Measurements from ENCODE around the gene OXSM. TPM values are rescaled to one million over a fixed set of nuclear protein-coding genes. Genes with fewer than 3 reads are reported as not detected.
A peak's percentile ranks its signal among the peaks of the same experiment; 100 is the strongest.

OXSM gene
- total RNA-seq, 1 donor from 2014 or later: 5.9 TPM

DNA sequence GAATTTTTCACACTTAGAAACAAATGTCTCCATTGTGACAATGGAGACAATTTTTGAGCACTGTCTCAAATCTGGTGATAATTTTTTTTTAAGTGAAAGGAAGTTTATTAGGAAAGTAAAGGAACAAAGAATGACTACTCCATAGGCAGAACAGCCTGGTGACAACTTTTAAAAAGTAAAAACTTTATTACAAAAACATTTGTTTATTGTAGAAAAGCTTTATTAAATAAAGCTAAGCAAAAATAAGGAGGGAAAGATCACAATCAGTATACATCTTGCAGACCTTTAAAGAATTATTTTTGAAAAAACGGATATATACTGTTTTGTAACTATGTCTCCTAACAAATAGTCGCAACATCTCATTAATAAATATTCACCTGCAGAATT lies 688 bp upstream of the OXSM start:
- peak overlapping the region; percentile 81 for H3K27ac ChIP-seq
- intact Hi-C loops (cut with DNase I): loop anchor here (10.0 kb wide), 1 partner anchor 124 kb away; the partner anchor contains the start of gene TOP2B

DNA sequence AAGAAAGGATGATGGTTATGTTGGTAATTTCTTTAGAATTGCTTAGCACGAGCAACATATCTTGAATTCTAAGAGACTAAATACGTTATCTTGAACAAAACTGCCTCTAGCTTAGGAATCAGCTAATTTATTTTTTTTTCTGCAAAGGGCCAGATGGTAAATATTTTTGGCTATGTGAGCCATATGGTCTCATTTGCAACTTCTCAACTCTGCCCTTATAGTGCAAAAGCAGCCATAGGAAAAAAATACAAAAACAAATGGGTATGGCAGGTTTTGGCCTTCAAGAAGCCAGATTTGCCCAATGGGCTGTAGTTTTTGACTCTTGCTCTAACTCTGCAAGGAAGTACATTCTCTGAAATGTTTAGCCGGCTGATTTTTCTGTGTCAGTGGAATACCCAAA lies 11.9 kb downstream of the OXSM start:
- Histone ChIP-seq H3K27ac (no peak overlapping the region), H3K4me3 (no peak overlapping the region), H3K9me3 (no peaks in the 10 kb centered on the region), H3K27me3 (no peaks in the 10 kb centered on the region), H3K4me1 (no peaks in the 10 kb centered on the region), H3K36me3 (no peaks in the 10 kb centered on the region)
- DNase-seq (ENCODE audit: extremely low spot score in 2 of 2): no peak
- TF ChIP-seq, protein P1, sequence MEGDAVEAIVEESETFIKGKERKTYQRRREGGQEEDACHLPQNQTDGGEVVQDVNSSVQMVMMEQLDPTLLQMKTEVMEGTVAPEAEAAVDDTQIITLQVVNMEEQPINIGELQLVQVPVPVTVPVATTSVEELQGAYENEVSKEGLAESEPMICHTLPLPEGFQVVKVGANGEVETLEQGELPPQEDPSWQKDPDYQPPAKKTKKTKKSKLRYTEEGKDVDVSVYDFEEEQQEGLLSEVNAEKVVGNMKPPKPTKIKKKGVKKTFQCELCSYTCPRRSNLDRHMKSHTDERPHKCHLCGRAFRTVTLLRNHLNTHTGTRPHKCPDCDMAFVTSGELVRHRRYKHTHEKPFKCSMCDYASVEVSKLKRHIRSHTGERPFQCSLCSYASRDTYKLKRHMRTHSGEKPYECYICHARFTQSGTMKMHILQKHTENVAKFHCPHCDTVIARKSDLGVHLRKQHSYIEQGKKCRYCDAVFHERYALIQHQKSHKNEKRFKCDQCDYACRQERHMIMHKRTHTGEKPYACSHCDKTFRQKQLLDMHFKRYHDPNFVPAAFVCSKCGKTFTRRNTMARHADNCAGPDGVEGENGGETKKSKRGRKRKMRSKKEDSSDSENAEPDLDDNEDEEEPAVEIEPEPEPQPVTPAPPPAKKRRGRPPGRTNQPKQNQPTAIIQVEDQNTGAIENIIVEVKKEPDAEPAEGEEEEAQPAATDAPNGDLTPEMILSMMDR (IDR thresholded peaks at IDR 0.05): no peak
- TF ChIP-seq POLR2A (IDR thresholded peaks at IDR 0.05): no peak
- no peak for TF ChIP-seq POLR2AphosphoS5 (IDR thresholded peaks at IDR 0.05; ENCODE audit: insufficient read depth in 1 of 2, low read depth in 1 of 2)
- intact Hi-C loops (cut with DNase I): no loop called here

More for the DNA sequence above, 688 bp upstream of the OXSM start:
- peaks cover 30% of the 10 kb centered on the region for H3K4me1 ChIP-seq
- no peak for TF ChIP-seq POLR2AphosphoS5 (IDR thresholded peaks at IDR 0.05; ENCODE audit: insufficient read depth in 1 of 2, low read depth in 1 of 2)
- TF ChIP-seq POLR2A (IDR thresholded peaks at IDR 0.05): no peak
- TF ChIP-seq, protein P1 (IDR thresholded peaks at IDR 0.05): no peak
- DNase-seq (ENCODE audit: extremely low spot score in 2 of 2): no peak
- peak overlapping the region; percentile 61 to 66 for H3K4me3 ChIP-seq
- H3K9me3 ChIP-seq: no peaks in the 10 kb centered on the region
- H3K36me3 ChIP-seq: no peaks in the 10 kb centered on the region
- H3K27me3 ChIP-seq: no peaks in the 10 kb centered on the region

- no peak overlapping the region for H3K27ac ChIP-seq
- TF ChIP-seq, protein P1 (IDR thresholded peaks at IDR 0.05): no peak
- TF ChIP-seq POLR2AphosphoS5 (IDR thresholded peaks at IDR 0.05; ENCODE audit: insufficient read depth in 1 of 2, low read depth in 1 of 2): no peak
- TF ChIP-seq POLR2A (IDR thresholded peaks at IDR 0.05): no peak
- H3K4me3 ChIP-seq: no peak overlapping the region
- H3K4me1 ChIP-seq: no peaks in the 10 kb centered on the region
- H3K27me3 ChIP-seq: no peaks in the 10 kb centered on the region
- no peaks in the 10 kb centered on the region for H3K9me3 ChIP-seq
- intact Hi-C loops (cut with DNase I): no loop called here
- no peaks in the 10 kb centered on the region for H3K36me3 ChIP-seq
- DNase-seq (ENCODE audit: extremely low spot score in 2 of 2): no peak
Observed at GRCh38 chr3:25803833-25804232, 13.9 kb downstream of the OXSM start.

GRCh38 chr3:25804676-25805075 lies 14.8 kb downstream of the OXSM start:
- no peak for DNase-seq (ENCODE audit: extremely low spot score in 2 of 2)
- H3K36me3 ChIP-seq: no peaks in the 10 kb centered on the region
- intact Hi-C loops (cut with DNase I): no loop called here

GRCh38 chr3:25812644-25813043 lies 22.8 kb downstream of the OXSM start:
- intact Hi-C loops (cut with DNase I): no loop called here
- DNase-seq (ENCODE audit: extremely low spot score in 2 of 2): no peak
- Histone ChIP-seq H3K4me1 (no peaks in the 10 kb centered on the region), H3K27me3 (no peaks in the 10 kb centered on the region), H3K36me3 (no peaks in the 10 kb centered on the region), H3K9me3 (no peaks in the 10 kb centered on the region), H3K4me3 (no peak overlapping the region), H3K27ac (no peak overlapping the region)
- no peak for TF ChIP-seq POLR2A (IDR thresholded peaks at IDR 0.05)
- TF ChIP-seq, protein P1 (IDR thresholded peaks at IDR 0.05): no peak
- TF ChIP-seq POLR2AphosphoS5 (IDR thresholded peaks at IDR 0.05; ENCODE audit: insufficient read depth in 1 of 2, low read depth in 1 of 2): no peak

More at GRCh38 chr3:25804676-25805075, 14.8 kb downstream of the OXSM start:
- Histone ChIP-seq H3K4me3 (no peak overlapping the region), H3K27me3 (no peaks in the 10 kb centered on the region), H3K27ac (no peak overlapping the region), H3K4me1 (no peaks in the 10 kb centered on the region), H3K9me3 (no peaks in the 10 kb centered on the region)
- TF ChIP-seq POLR2A (IDR thresholded peaks at IDR 0.05) (no peak), POLR2AphosphoS5 (IDR thresholded peaks at IDR 0.05; ENCODE audit: insufficient read depth in 1 of 2, low read depth in 1 of 2) (no peak)
- TF ChIP-seq, protein P1 (IDR thresholded peaks at IDR 0.05): no peak

All from vagina (tissue), 2 donors.